HEK293T (cell line): ENCODE measurements around the gene XRN2.

Experiments used
- CTCF ChIA-PET: fragments of 350-600 bp; formaldehyde crosslinking; extraction: SDS; loops from one replicate; lab custom pipeline; 2021; ENCODE audit warnings: antibody characterized with exemption, inconsistent platforms; lab: Yijun Ruan, JAX
- POLR2A ChIA-PET: fragments of 350-600 bp; formaldehyde crosslinking; extraction: SDS; loops from one replicate; lab custom pipeline; 2020; ENCODE audit warnings: antibody characterized with exemption, inconsistent platforms; lab: Yijun Ruan, JAX
- DNase-seq: peaks from one replicate; pipeline ENCODE4 v3.0.0; 2012; ENCODE audit warnings: mixed read lengths; ENCODE audit errors: extremely low spot score
- ARNT ChIP-seq: fragments of 450-650 bp; IDR thresholded peaks from 2 replicates; pipeline ENCODE4 v1.6.1; 2017; ENCODE audit warnings: mild to moderate bottlenecking
- BHLHE40 ChIP-seq: fragments of 450-650 bp; IDR thresholded peaks from 2 replicates; pipeline ENCODE4 v1.6.1; 2016; ENCODE audit warnings: mild to moderate bottlenecking, moderate library complexity, borderline replicate concordance
- CTBP1 ChIP-seq: fragments of 450-650 bp; IDR thresholded peaks from 2 replicates; pipeline ENCODE4 v1.6.1; 2016; ENCODE audit warnings: borderline replicate concordance
- ELF4 ChIP-seq: fragments of 450-650 bp; IDR thresholded peaks from 2 replicates; pipeline ENCODE4 v1.6.1; 2017; ENCODE audit warnings: antibody characterized with exemption
- FOXA1 ChIP-seq: fragments of 450-650 bp; IDR thresholded peaks from 2 replicates; pipeline ENCODE4 v1.6.1; 2016; ENCODE audit warnings: mild to moderate bottlenecking
- FOXK2 ChIP-seq: fragments of 450-650 bp; IDR thresholded peaks from 2 replicates; pipeline ENCODE4 v1.6.1; 2016; ENCODE audit warnings: mild to moderate bottlenecking
- FOXM1 ChIP-seq: fragments of 450-650 bp; IDR thresholded peaks from 2 replicates; pipeline ENCODE4 v1.6.1; 2017; ENCODE audit warnings: mild to moderate bottlenecking, borderline replicate concordance
- HDGF ChIP-seq: fragments of 450-650 bp; IDR thresholded peaks from 2 replicates; pipeline ENCODE4 v1.6.1; 2017; ENCODE audit warnings: antibody characterized with exemption, borderline replicate concordance
- L3MBTL2 ChIP-seq: fragments of 450-650 bp; conservative IDR thresholded peaks from 2 replicates; pipeline ENCODE4 v1.6.1; 2016; ENCODE audit warnings: mild to moderate bottlenecking
- LEF1 ChIP-seq: fragments of 450-650 bp; IDR thresholded peaks from 2 replicates; pipeline ENCODE4 v1.6.1; 2017; ENCODE audit warnings: mild to moderate bottlenecking, borderline replicate concordance
- NFRKB ChIP-seq: fragments of 450-650 bp; IDR thresholded peaks from 2 replicates; pipeline ENCODE4 v1.6.1; 2016; ENCODE audit warnings: mild to moderate bottlenecking, moderate library complexity
- SP1 ChIP-seq: fragments of 450-650 bp; IDR thresholded peaks from 2 replicates; pipeline ENCODE4 v1.6.1; 2017
- SUZ12 ChIP-seq: fragments of 450-650 bp; IDR thresholded peaks from 2 replicates; pipeline ENCODE4 v1.6.1; 2016; ENCODE audit warnings: mild to moderate bottlenecking
- TARDBP ChIP-seq: fragments of 450-650 bp; IDR thresholded peaks from 2 replicates; pipeline ENCODE4 v1.6.1; 2016
- ZNF384 ChIP-seq: fragments of 450-650 bp; IDR thresholded peaks from 2 replicates; pipeline ENCODE4 v1.6.1; 2016
- TF ChIP-seq, protein P1 (sequence below): fragments of 450-650 bp; IDR thresholded peaks from 2 replicates; pipeline ENCODE4 v1.6.1; 2016

Gene XRN2

DNA sequence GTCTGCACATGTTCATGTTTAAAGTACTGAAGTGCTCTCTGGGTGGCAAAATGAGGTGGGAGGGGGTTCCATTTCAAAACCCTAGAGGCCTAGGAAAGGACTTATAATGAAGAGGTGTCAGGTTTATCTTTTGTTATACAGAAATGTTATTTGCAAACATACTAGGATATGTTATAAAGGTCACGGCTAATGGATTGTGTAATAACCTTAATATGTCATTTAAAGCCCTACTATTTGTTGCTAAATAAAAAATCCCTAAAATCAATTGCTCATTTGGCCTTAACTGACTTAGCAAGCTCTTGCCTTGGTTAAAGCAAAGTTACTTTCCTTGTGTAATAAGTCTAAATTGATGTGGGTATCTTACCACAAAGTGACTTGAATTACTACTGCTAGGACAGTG is 85.4 kb downstream of the XRN2 start:
- POLR2A ChIA-PET = no interaction called here
- no peak for DNase-seq
- CTCF ChIA-PET = no interaction called here
- TF ChIP-seq BHLHE40 (no peak), ARNT (no peak), TARDBP (no peak), FOXM1 (no peak), HDGF (no peak), L3MBTL2 (no peak), ZNF384 (no peak)
- TF ChIP-seq, protein P1, sequence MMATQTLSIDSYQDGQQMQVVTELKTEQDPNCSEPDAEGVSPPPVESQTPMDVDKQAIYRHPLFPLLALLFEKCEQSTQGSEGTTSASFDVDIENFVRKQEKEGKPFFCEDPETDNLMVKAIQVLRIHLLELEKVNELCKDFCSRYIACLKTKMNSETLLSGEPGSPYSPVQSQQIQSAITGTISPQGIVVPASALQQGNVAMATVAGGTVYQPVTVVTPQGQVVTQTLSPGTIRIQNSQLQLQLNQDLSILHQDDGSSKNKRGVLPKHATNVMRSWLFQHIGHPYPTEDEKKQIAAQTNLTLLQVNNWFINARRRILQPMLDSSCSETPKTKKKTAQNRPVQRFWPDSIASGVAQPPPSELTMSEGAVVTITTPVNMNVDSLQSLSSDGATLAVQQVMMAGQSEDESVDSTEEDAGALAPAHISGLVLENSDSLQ = no peak

DNA sequence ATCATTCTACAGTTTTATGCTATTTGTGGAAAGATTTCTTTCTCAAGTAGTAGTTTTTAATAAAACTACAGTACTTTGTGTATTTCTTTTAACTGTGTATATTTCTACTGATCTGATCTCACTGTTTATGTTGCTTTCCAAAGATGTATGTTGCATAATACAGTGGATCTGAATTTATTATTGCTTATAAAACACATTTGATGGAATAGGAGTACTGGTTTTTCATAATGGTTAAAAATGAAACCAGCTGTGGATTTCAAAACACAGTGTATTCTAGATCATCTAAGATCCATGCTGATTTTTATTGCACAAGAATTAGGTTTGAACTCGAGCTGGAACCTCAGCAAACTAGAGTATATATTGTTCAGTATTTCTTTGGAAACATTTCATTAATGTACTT is 86.2 kb downstream of the XRN2 start:
- DNase-seq = no peak
- POLR2A ChIA-PET = no interaction called here
- TF ChIP-seq CTBP1 (no peak), ELF4 (no peak), FOXK2 (no peak), TARDBP (no peak), FOXM1 (no peak), ARNT (no peak)
- TF ChIP-seq, protein P1 = no peak
- CTCF ChIA-PET = no interaction called here

DNA sequence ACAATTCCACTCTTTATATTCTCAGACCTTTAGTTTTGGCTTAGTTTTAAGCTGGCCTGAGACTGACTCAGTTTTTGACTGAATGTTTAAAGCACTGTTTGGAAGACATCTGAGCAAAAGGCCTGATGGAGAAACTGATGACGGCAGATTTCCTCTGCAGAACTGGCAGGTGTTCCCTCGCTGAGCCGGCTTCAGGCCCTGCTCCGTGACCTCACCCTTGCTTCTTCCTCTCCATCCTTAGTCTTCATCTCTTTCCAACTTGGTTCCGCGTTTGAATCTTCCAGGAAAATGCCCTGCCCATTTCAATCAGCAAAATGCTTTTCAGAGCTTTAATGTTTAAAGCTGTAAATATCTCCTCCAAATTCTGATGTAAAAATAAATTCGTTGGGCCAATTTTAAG is 87.6 kb downstream of the XRN2 start:
- CTCF ChIA-PET = no interaction called here
- DNase-seq = no peak
- POLR2A ChIA-PET = no interaction called here
- TF ChIP-seq L3MBTL2 (no peak), BHLHE40 (no peak), ARNT (no peak), FOXA1 (no peak)

DNA sequence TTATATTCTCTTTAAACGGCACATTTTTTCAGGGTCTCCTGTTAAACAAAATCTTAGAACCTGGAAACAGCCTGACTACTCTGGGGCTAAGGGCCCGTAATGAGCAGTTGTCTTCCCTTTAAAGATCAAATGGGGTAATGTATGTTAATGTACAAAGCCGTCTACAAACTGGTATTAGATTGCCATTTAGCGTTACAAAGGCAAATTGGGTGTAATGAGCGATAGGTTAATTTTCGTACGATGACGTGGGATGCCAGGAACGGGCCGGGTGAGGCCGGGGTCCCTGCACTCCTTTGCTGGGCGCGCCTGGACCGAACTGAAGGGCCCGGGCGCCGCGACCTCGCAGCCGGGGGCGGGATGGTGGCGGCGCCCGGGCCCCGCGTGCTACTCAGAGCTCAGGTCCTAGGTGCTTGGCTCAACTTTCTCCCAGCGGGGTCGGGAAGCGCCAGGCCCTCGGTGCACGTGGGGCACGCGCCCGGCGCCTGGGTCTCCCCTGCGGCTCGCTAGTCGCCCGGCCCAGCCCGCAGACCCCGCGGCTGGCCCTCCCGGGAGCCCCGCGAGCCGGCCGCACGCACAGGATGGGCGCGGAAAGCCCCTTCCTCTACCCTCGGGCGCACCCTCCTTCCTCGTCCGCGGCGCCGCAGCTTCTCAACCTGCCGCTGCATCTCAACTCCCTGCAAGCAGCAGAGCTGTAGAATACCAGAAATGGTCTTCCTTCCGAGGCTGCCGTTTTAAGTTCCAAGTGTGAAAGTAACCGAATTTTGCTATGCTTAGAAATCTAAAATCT is 88.2 kb downstream of the XRN2 start:
- no peak for DNase-seq
- no peak for TF ChIP-seq ELF4
- no peak for TF ChIP-seq NFRKB
- TF ChIP-seq ARNT = no peak
- TF ChIP-seq, protein P1 = no peak
- no peak for TF ChIP-seq TARDBP
- TF ChIP-seq HDGF = no peak
- TF ChIP-seq L3MBTL2 = no peak
- TF ChIP-seq SP1 = no peak
- TF ChIP-seq ZNF384 = no peak
- no peak for TF ChIP-seq FOXM1
- TF ChIP-seq LEF1 = no peak
- TF ChIP-seq CTBP1 = no peak
- TF ChIP-seq FOXK2 = no peak
- no peak for TF ChIP-seq SUZ12
- ChIA-PET CTCF (no interaction called here), POLR2A (no interaction called here)

DNA sequence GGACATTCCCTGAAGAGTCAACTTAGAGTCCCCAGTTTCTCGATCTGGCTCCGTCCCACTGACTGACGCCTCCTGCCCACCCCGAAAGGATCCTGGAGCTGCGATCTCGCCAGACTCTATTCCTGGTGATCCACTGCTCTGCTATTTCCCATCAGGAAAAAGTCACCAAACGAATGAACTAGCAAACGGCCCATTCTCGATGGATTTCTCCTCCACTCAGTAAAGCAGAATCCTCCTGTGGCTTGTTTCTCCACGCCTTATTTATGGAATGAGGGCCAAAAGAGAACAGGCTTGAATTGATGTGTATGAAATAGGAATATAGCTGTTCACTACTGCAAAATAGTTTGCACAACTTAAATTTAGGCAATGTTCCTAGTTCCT is 88.8 kb downstream of the XRN2 start:
- TF ChIP-seq CTBP1 (no peak), ELF4 (no peak), TARDBP (no peak), SP1 (no peak), L3MBTL2 (no peak), ARNT (no peak), ZNF384 (no peak), FOXM1 (no peak), SUZ12 (no peak), HDGF (no peak), FOXK2 (no peak)
- TF ChIP-seq, protein P1 = no peak
- CTCF ChIA-PET = no interaction called here
- POLR2A ChIA-PET = no interaction called here
- DNase-seq = no peak

DNA sequence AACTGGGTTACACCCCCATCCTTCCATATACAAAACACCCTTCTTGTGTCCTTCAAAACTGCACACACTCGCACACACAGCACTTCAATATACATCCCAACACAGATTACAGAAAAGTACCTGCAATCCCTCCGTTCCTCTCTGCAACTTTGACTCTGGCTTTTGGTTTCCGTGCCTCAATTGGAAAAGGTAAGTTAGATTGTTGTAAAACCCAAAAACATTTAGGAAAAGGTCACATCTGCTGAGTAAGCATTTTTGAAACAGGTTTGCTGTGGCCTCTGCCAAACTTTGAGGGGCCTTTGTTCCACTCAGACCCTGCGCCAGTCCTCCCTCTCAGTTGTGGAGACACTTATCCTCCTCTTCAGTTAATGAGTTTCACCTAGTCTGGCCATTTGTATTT is 90.0 kb downstream of the XRN2 start:
- POLR2A ChIA-PET = no interaction called here
- DNase-seq = no peak
- CTCF ChIA-PET = no interaction called here
- TF ChIP-seq ZNF384 (no peak), CTBP1 (no peak), FOXA1 (no peak), SP1 (no peak), ARNT (no peak), TARDBP (no peak), BHLHE40 (no peak)
